22Rv1 (cell line): ENCODE measurements around the gene EXOC2.

Experiments used
- CTCF ChIP-seq: fragments of 450-650 bp; IDR thresholded peaks from 2 replicates; pipeline ENCODE4 v1.5.1; 2017; ENCODE audit warnings: mild to moderate bottlenecking
- ZFX ChIP-seq: fragments of 450-650 bp; IDR thresholded peaks from 2 replicates; pipeline ENCODE4 v1.6.1; 2017; ENCODE audit warnings: antibody characterized with exemption, borderline replicate concordance

GRCh38 chr6:518218-518617 lies 174.7 kb downstream of the EXOC2 start:
- TF ChIP-seq CTCF (no peak), ZFX (no peak)
